Body of pancreas (tissue), 4 donors: ENCODE measurements around the gene BPHL. TPM values are rescaled to one million over a fixed set of nuclear protein-coding genes. Genes with fewer than 3 reads are reported as not detected.
"Not testable (repeated sequence)": the region's sequence is repeated elsewhere in the genome, so short reads cannot be mapped to it uniquely, and the experiment has no call there.

Experiments
- ATAC-seq: fragments of 150-250 bp; one replicate; pipeline ENCODE4 v1.9.1; 2016
- DNase-seq, 4 donors: peaks; one replicate each; pipeline ENCODE4 v3.0.0-alpha.2; 2019
- H3K27ac ChIP-seq, 4 donors: fragments of 200-600 bp; sonication (generic); 1 replicate in 3 of 4; 2 replicates in 1 of 4; pipeline versions ENCODE4 v1.5.1 to v1.6.1; 2016 to 2019; ENCODE audit warnings: mild to moderate bottlenecking in 1 of 4, mixed read lengths in 1 of 4, moderate library complexity in 1 of 4
- H3K27me3 ChIP-seq, 2 donors: fragments of 200-600 bp; sonication (generic); one replicate each; pipeline ENCODE4 v1.6.0; 2016; ENCODE audit warnings: mild to moderate bottlenecking in 1 of 2
- H3K36me3 ChIP-seq, 2 donors: fragments of 200-600 bp; sonication (generic); replicated peaks in 1 of 2; 2 replicates each; pipeline ENCODE4 v1.5.1; 2016; ENCODE audit warnings: low read depth in 2 of 2; ENCODE audit not compliant: insufficient read depth in 1 of 2
- H3K4me1 ChIP-seq: fragments of 200-600 bp; sonication (generic); one replicate; pipeline ENCODE4 v1.6.0; 2016
- H3K4me3 ChIP-seq, 2 donors: fragments of 200-600 bp; sonication (generic); 1 replicate in 1 of 2; 2 replicates in 1 of 2; pipeline ENCODE4 v1.5.1; 2016 to 2019
- H3K9me3 ChIP-seq, 3 donors: fragments of 200-600 bp; sonication (generic); 1 replicate in 2 of 3; 2 replicates in 1 of 3; pipeline ENCODE4 v1.5.1; 2016
- POLR2A ChIP-seq, 3 donors: fragments of 450-650 bp; IDR thresholded peaks; one replicate each; pipeline ENCODE4 v1.6.1; 2016; ENCODE audit warnings: antibody characterized with exemption in 3 of 3, mild to moderate bottlenecking in 2 of 3
- WGBS, 2 donors: methylation state at CpG; one replicate each; pipeline ENCODE4 v1.1.5; 2017; 5-methylcytosine and 5-hydroxymethylcytosine counted together
- intact Hi-C: fragments of 100-400 bp; cut with DNase I; formaldehyde crosslinking; loops from one replicate; pipeline ENCODE4 v1.15.1; 2023
- total RNA-seq, 2 donors: library from RNA; depleted of rRNA; stranded (reverse); fragments of >200 nt; gene quantifications; one replicate each; pipeline ENCODE4 v1.1.0, GENCODE V29; 2016
- TF ChIP-seq, protein P1 (sequence below), 7 experiments: fragments of 450-650 bp in 4 of 7; fragments of 200-600 bp in 3 of 7; sonication (generic) in 3 of 7; IDR thresholded peaks; one replicate each; pipeline ENCODE4 v1.5.1; 2016 to 2019; ENCODE audit warnings: antibody characterized with exemption in 7 of 7

The BPHL gene
- total RNA-seq, 2 donors from 2014 or later, result 15.6 to 21.8 TPM

DNA sequence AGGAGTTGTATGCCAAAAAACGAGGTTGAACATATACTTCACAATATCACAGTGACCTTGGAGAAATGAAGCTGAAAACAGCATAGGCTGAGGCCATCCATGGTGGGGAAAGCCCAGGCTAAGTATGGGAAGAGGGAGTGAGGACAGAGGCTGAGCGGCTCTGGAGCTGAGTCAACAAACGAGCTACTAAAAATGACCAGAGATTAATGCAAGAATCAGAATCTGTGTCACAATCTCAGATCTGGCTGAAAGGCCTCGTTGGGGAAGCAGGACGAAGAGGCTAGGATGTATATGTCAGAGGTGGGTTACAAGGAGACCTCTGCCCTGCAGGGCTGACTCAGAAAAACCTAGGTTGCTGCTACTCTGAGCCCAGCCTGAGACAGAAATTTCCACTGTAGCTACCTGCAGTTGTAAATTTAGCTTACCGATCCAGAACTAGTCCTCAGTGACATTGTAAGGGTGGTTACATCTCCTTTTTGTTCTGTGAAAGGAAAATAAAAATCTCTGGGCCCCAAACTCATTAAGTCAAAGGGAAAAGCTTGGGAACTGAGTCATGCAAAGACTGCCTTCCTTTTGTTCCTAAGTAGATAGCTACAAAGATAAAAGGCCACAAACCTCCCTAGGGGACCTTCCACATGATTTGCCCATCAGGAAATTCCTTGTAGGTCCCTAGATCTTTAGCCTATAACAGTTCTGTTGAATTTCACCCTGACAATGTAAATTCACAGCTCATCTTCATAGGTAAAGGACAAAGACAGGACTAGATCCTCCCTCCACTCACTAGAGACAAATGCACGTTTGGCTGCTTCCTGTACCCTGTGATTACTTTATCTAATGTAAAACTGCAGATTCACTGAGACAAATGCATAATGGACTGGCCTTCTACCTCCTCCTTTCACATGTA, 47.4 kb downstream of the BPHL start:
- Histone ChIP-seq H3K4me3 (no peak overlapping the region), H3K4me1 (peaks cover 5% of the 10 kb centered on the region), H3K27ac (no peak overlapping the region), H3K9me3 (no peaks in the 10 kb centered on the region), H3K27me3 (no peaks in the 10 kb centered on the region), H3K36me3 (no peaks in the 10 kb centered on the region)
- DNase-seq (no peak), ATAC-seq (no peak)
- TF ChIP-seq, protein P1, sequence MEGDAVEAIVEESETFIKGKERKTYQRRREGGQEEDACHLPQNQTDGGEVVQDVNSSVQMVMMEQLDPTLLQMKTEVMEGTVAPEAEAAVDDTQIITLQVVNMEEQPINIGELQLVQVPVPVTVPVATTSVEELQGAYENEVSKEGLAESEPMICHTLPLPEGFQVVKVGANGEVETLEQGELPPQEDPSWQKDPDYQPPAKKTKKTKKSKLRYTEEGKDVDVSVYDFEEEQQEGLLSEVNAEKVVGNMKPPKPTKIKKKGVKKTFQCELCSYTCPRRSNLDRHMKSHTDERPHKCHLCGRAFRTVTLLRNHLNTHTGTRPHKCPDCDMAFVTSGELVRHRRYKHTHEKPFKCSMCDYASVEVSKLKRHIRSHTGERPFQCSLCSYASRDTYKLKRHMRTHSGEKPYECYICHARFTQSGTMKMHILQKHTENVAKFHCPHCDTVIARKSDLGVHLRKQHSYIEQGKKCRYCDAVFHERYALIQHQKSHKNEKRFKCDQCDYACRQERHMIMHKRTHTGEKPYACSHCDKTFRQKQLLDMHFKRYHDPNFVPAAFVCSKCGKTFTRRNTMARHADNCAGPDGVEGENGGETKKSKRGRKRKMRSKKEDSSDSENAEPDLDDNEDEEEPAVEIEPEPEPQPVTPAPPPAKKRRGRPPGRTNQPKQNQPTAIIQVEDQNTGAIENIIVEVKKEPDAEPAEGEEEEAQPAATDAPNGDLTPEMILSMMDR (IDR thresholded peaks at IDR 0.05), result no peak
- TF ChIP-seq POLR2A (IDR thresholded peaks at IDR 0.05), result no peak
- WGBS, 2 donors, result 72 to 79% methylated on average over 7 of the region's 7 CpGs
- intact Hi-C loops, result loop anchor here (10.0 kb wide), 1 partner anchor 89 kb away; the partner anchor contains the start of gene PSMG4

DNA sequence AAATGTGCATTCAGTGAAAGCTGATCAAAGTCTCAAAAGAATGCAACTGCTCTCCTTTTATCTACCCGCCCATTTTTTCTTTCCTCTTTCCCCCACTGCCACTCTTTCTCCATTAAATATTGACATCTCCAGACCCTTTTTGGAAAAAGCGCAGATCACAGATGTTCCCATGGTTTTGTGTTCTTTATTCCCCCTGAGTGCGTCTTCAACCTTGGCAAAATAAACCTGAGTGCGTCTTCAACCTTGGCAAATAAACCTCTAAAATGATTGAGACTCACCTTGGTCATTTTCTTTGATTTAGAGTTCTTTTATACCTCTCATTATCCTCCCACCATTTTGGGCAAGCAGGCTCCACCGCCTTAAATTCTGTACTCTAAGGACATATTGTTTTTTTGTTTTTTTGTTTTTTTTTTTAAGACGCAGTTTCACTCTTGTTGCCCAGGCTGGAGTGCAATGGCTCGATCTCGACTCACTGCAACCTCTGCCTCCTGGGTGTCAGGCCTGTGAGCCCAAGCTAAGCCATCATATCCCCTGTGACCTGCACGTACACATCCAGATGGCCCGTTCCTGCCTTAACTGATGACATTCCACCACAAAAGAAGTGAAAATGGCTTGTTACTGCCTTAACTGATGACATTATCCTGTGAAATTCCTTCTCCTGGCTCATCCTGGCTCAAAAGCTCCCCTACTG, 48.2 kb downstream of the BPHL start:
- H3K27me3 ChIP-seq, H3K4me3 ChIP-seq, H3K27ac ChIP-seq, H3K36me3 ChIP-seq, H3K9me3 ChIP-seq, ATAC-seq, H3K4me1 ChIP-seq, DNase-seq: not testable (repeated sequence)
- 92 to 93% methylated on average over 10 of the region's 10 CpGs for WGBS, 2 donors
- intact Hi-C loops, result loop anchor here (10.0 kb wide), 1 partner anchor 88 kb away; the partner anchor contains the start of gene PSMG4

DNA sequence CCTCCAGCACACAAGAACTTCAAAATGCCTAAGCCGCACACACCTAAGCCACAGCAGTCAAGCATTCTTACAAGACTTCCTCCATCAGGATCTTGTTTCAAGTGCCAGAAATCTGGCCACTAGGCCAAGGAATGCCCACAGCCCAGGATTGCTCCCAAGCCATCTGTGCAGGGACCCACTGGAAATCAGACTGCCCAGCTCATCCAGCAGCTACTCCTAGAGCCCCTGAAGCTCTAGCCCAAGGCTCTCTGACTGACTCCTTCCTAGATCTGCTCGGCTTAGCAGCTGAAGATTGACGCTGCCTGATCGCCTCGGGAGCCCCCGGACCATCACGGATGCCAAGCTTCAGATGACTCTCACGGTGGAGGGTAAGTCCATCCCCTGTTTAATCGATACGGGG, 49.5 kb downstream of the BPHL start:
- H3K27ac ChIP-seq, H3K4me3 ChIP-seq, H3K27me3 ChIP-seq, ATAC-seq, H3K36me3 ChIP-seq, H3K4me1 ChIP-seq, DNase-seq, H3K9me3 ChIP-seq: not testable (repeated sequence)
- intact Hi-C loops, result loop anchor here (10.0 kb wide), 1 partner anchor 87 kb away; the partner anchor contains the start of gene PSMG4
- WGBS, 2 donors, result 93% methylated on average over 10 of the region's 10 CpGs

DNA sequence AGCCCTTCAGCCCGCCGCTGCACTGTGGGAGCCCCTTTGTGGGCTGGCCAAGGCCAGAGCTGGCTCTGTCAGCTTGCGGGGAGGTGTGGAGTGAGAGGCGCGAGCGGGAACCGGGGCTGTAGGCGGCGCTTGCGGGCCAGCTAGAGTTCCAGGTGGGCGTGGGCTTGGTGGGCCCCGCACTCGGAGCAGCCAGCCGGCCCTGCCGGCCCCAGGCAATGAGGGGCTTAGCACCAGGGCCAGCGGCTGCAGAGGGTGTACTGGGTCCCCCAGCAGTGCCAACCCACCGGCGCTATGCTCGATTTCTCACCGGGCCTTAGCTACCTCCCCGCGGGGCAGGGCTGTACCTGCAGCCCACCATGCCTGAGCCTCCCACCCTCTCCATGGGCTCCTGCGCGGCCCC, 52.2 kb downstream of the BPHL start:
- 93 to 95% methylated on average over 4 to 18 of the region's 24 CpGs for WGBS, 2 donors
- H3K9me3 ChIP-seq, H3K36me3 ChIP-seq, intact Hi-C loops, H3K4me1 ChIP-seq, H3K4me3 ChIP-seq, ATAC-seq, H3K27me3 ChIP-seq, DNase-seq, H3K27ac ChIP-seq: not testable (repeated sequence)

DNA sequence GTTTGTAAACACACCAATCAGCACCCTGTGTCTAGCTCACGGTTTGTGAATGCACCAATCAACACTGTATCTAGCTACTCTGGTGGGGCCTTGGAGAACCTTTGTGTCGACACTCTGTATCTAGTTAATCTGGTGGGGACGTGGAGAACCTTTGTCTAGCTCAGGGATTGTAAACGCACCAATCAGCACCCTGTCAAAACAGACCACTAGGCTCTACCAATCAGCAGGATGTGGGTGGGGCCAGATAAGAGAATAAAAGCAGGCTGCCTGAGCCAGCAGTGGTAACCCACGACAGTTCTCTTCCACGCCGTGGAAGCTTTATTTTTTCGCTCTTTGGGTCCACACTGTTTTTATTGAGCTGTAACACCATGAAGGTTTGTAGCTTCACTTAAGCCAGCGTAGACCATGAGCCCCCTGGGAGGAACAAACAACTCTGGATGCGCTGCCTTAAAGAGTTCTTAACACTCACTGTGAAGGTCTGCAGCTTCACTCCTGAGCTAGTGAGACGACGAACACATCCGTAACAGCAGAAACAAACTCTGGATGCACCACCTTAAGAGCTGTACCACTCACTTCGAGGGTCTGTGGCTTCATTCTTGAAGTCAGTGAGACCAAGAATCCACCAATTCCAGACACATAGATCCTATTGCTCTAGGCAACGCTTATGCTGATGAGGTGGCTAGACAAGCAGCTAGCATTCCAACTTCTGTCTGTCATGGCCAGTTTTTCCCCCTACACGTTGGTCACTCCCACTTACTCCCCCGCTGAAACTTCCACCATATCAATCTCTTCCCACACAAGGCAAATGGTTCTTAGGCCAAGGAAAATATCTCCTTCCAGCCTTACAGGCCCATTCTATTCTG, 53.0 kb downstream of the BPHL start:
- DNase-seq, H3K27me3 ChIP-seq, H3K4me3 ChIP-seq, ATAC-seq, H3K27ac ChIP-seq, H3K36me3 ChIP-seq, H3K9me3 ChIP-seq, H3K4me1 ChIP-seq, intact Hi-C loops: not testable (repeated sequence)
- 83 to 87% methylated on average over 16 to 17 of the region's 17 CpGs for WGBS, 2 donors

DNA sequence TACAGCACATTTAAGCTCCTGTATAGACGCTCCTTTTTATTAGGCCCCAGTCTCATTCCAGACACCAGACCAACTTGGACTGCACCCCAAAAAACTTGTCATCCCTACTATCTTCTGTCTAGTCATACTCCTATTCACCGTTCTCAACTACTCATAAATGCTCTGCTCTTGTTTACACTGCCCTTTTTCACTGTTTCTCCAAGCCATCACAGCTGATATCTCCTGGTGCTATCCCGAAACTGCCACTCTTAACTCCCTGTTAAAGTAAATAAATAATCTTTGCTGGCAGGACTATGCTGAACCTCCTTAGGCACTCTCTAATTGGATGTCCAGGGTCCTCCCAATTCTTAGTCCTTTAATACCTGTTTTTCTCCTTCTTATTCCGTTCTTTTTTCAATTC, 54.3 kb downstream of the BPHL start:
- not testable (repeated sequence) for DNase-seq

DNA sequence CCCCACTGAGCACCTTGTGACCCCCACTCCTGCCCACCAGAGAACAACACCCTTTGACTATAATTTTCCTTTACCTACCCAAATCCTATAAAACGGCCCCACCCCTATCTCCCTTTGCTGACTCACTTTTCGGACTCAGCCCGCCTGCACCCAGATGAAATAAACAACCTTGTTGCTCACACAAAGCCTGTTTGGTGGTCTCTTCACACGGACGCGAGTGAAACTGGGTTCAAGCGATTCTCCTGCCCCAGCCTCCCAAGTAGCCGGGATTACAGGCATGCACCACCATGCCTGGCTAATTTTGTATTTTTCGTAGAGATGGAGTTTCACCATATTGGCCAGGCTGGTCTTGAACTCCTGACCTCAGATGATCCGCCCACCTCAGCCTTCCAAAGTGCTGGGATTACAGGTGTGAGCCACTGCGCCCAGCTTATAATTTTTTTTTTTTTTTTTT, 55.2 kb downstream of the BPHL start:
- DNase-seq, H3K9me3 ChIP-seq, intact Hi-C loops, H3K4me3 ChIP-seq, H3K27me3 ChIP-seq, H3K36me3 ChIP-seq, ATAC-seq, H3K4me1 ChIP-seq, H3K27ac ChIP-seq: not testable (repeated sequence)
- WGBS, 2 donors, result 91% methylated on average over 11 of the region's 11 CpGs

More for the DNA sequence above, 54.3 kb downstream of the BPHL start:
- WGBS, 2 donors, result 68 to 75% methylated on average over 4 of the region's 4 CpGs
- H3K4me1 ChIP-seq, intact Hi-C loops, H3K9me3 ChIP-seq, H3K27ac ChIP-seq, H3K27me3 ChIP-seq, H3K36me3 ChIP-seq, ATAC-seq, H3K4me3 ChIP-seq: not testable (repeated sequence)
